Brain microvascular endothelial cell (primary cell): Measurements from ENCODE around the gene PPP2R2C.

Experiments
- DNase-seq: peaks from one replicate; pipeline ENCODE4 v3.0.0-alpha.2; 2020
- H3K27ac ChIP-seq: fragments of 250-450 bp; sonication (Bioruptor Pico); 2 replicates; pipeline ENCODE4 v1.5.1; 2020; ENCODE audit warnings: mild to moderate bottlenecking, moderate library complexity
- H3K27me3 ChIP-seq: fragments of 250-450 bp; sonication (Bioruptor Pico); replicated peaks from 2 replicates; pipeline ENCODE4 v1.5.1; 2020; ENCODE audit warnings: mild to moderate bottlenecking
- H3K36me3 ChIP-seq: fragments of 250-450 bp; sonication (Bioruptor Pico); replicated peaks from 2 replicates; pipeline ENCODE4 v1.5.1; 2020; ENCODE audit warnings: mild to moderate bottlenecking
- H3K4me3 ChIP-seq: 2 replicates; pipeline ENCODE4 v1.5.1; 2011; ENCODE audit warnings: low read depth, mild to moderate bottlenecking, control low read depth, low read length, moderate library complexity
- in situ Hi-C: cut with HindIII; loops from 2 replicates; pipeline ENCODE4 v1.10.0; 2017; ENCODE audit warnings: low sequenced_read_pairs, low pct_ligation_motif_present
- TF ChIP-seq, protein P1 (sequence below): IDR thresholded peaks from 2 replicates; pipeline ENCODE4 v1.5.1; 2011; ENCODE audit warnings: low read depth, mild to moderate bottlenecking, moderate library complexity, low read length, control low read depth, inconsistent platforms; ENCODE audit errors: missing control alignments

PPP2R2C gene

GRCh38 chr4:6337331-6337935 lies 135.0 kb downstream of the PPP2R2C start:
- no peak for DNase-seq
- TF ChIP-seq, protein P1, sequence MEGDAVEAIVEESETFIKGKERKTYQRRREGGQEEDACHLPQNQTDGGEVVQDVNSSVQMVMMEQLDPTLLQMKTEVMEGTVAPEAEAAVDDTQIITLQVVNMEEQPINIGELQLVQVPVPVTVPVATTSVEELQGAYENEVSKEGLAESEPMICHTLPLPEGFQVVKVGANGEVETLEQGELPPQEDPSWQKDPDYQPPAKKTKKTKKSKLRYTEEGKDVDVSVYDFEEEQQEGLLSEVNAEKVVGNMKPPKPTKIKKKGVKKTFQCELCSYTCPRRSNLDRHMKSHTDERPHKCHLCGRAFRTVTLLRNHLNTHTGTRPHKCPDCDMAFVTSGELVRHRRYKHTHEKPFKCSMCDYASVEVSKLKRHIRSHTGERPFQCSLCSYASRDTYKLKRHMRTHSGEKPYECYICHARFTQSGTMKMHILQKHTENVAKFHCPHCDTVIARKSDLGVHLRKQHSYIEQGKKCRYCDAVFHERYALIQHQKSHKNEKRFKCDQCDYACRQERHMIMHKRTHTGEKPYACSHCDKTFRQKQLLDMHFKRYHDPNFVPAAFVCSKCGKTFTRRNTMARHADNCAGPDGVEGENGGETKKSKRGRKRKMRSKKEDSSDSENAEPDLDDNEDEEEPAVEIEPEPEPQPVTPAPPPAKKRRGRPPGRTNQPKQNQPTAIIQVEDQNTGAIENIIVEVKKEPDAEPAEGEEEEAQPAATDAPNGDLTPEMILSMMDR: no peak

DNA sequence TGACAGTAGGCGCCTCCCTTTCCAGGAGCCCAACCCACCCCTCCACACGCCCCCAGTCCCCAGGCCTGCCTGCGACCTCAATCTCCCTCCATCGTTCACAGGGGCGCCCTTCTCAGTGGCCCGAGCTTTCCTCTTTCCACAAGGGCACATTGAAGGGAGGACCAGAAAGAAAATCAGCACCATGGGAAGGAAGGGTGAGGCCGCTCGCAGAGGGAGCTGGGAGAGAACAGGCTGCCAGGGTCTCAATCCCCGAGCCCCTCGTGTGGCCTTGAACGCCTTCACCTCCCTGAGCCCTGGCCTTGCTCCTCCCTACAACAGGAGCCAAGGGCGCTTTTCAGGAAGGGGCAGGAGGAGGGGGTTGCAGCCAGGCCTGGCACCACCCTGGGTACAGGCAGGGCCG lies 136.2 kb downstream of the PPP2R2C start:
- H3K36me3 ChIP-seq: no peaks in the 10 kb centered on the region
- TF ChIP-seq, protein P1: no peak
- H3K27me3 ChIP-seq: peaks cover 5% of the 10 kb centered on the region
- H3K27ac ChIP-seq: no peak overlapping the region
- no peak overlapping the region for H3K4me3 ChIP-seq
- no peak for DNase-seq
- in situ Hi-C loops: no loop called here

More at GRCh38 chr4:6337331-6337935, 135.0 kb downstream of the PPP2R2C start:
- peaks cover 5% of the 10 kb centered on the region for H3K27me3 ChIP-seq
- H3K36me3 ChIP-seq: no peaks in the 10 kb centered on the region
- no peak overlapping the region for H3K4me3 ChIP-seq
- in situ Hi-C loops: no loop called here
- H3K27ac ChIP-seq: no peak overlapping the region

DNA sequence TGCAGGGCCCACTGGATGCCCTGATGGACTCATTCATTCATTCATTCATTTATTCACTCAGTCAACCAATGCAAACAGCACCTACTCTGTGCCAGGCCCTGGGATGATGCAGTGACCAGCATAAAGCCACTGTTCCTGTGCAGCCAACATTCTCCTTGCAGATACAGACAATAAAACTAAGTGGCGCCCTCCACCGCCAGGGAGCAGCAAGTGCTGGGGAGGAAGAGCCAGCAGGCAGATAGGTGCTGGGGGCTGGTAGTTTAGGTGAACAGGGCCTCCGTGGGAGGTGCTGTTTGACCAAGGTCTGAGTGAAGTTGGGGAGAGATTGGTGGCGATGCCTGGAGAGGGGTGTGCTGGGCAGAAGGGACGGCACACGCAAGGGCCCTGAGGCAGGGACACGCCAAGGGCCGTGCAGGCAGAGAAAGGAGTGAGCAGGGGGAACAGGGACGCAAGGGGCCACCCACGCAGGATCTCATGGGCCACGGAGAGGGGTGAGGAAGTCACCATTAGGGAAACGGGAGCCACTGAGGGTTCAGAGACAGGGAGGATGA lies 137.3 kb downstream of the PPP2R2C start:
- Histone ChIP-seq H3K27me3 (peaks cover 5% of the 10 kb centered on the region), H3K27ac (no peak overlapping the region), H3K4me3 (no peak overlapping the region), H3K36me3 (no peaks in the 10 kb centered on the region)
- TF ChIP-seq, protein P1: no peak
- in situ Hi-C loops: no loop called here
- no peak for DNase-seq

DNA sequence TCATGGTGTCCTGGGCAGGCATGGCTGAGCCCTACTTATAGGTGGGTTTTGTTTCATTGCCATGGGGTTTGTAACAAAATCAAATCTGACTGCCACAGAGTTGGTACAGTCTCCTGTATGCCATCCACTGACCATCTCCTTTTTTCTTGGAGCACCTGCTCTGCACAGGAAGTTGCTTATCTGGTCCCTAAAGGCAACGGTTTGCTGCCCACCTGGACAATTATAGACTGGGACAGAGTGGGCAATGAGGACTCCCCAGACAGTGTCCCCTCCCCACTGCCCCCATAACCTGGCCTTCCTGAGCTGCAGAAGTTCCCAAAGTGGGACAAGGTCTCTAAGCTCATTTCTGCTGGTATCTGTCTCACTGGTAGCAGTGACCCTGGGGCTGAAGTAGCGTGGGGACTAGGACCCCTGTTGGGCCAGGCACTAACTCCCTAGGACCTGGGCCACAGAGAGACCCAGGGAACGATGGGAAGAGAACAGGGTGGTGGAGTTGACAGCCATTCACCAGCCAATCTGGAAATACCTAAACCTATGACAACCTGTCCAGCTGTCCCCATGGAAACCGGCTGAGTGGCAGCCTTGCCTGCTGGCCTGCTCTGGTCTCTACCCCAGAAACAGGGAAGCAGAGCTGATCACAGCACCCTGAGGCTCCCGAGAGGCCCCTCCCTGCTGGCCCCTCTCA lies 138.1 kb downstream of the PPP2R2C start:
- DNase-seq: no peak
- in situ Hi-C loops: no loop called here
- peaks cover 5% of the 10 kb centered on the region for H3K27me3 ChIP-seq

DNA sequence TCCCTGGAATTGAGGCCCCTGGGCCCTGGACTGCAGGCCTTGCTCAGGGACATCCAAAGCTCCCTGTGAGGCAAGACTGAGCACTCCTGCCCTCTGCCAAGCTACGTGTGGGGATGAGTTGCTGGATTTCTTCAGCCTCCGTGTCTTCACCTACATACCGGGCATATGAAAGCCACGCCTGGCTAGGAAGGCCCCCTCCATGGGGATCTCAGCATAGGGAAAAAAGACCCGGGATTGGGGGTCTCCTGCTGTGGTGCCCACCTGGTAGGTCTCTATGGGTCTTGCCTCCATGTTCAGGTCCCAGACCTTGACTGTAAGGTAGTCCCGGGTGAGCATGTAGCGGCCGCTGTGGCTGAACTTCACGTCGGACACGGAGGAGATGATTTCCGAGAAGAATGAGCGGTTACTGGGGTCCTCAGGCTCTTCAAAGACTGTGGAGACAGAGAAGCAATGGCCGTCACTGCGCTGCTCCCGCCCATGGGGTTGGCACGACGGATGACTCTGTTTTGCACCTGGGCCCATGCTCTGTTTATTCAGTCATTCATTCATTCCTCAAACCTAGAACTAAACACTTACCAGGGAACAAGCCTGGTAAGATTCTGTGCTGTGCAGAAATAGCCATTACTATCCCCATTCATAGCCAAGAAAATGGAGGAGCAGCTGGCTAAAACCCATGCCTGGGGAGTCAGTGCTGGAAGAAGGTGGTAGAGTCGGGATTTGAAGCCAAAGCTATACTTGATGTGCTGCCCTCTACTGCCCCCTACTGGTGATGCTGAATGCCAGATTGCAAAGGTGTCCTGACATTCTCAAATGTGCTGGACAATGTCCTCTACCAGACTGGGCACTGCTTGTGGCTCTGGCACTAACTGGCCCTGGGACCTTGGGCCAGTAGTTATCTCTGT lies 138.9 kb downstream of the PPP2R2C start:
- peaks cover 5% of the 10 kb centered on the region for H3K27me3 ChIP-seq
- TF ChIP-seq, protein P1: peak; percentile 75
- in situ Hi-C loops: no loop called here
- H3K36me3 ChIP-seq: no peaks in the 10 kb centered on the region
- no peak for DNase-seq
- H3K4me3 ChIP-seq: no peak overlapping the region
- H3K27ac ChIP-seq: no peak overlapping the region

More for the DNA sequence above, 138.1 kb downstream of the PPP2R2C start:
- Histone ChIP-seq H3K4me3 (no peak overlapping the region), H3K36me3 (no peaks in the 10 kb centered on the region), H3K27ac (no peak overlapping the region)
- TF ChIP-seq, protein P1: no peak
